SU-DHL-6 (cell line): ENCODE data around the gene DNAJC11.

ENCODE experiments used
- H2AFZ ChIP-seq: fragments of 200-600 bp; sonication (generic); 2 replicates; pipeline ENCODE4 v1.6.1; 2014; ENCODE audit warnings: low read depth, mild to moderate bottlenecking, moderate library complexity, mixed read lengths, antibody characterized with exemption, low read length; ENCODE audit not compliant: severe bottlenecking
- H3F3A ChIP-seq: fragments of 200-600 bp; shearing (Covaris generic); 2 replicates; pipeline ENCODE4 v1.6.0; 2016; ENCODE audit warnings: antibody characterized with exemption, mild to moderate bottlenecking; ENCODE audit not compliant: insufficient read depth
- H3K27ac ChIP-seq: fragments of 200-600 bp; sonication (generic); 2 replicates; pipeline ENCODE4 v1.5.1; 2016; ENCODE audit warnings: low read depth, mild to moderate bottlenecking, low read length, moderate library complexity, mixed read lengths
- H3K27me3 ChIP-seq: fragments of 200-600 bp; sonication (generic), shearing (Covaris generic); 2 replicates; pipeline ENCODE4 v1.6.0; 2014; ENCODE audit warnings: mild to moderate bottlenecking, low read length
- H3K36me3 ChIP-seq: fragments of 200-600 bp; sonication (generic); 2 replicates; pipeline ENCODE4 v1.6.1; 2014; ENCODE audit warnings: mild to moderate bottlenecking, low read length, mixed read lengths
- H3K4me2 ChIP-seq: fragments of 300-600, 200-600 bp; shearing (Covaris generic), sonication (generic); 2 replicates; pipeline ENCODE4 v1.6.0; 2014; ENCODE audit warnings: low read length, low read depth, mild to moderate bottlenecking; ENCODE audit not compliant: poor library complexity, severe bottlenecking
- H3K4me3 ChIP-seq: fragments of 200-600 bp; sonication (generic); 2 replicates; pipeline ENCODE4 v1.5.1; 2014; ENCODE audit warnings: antibody characterized with exemption, low read length, mild to moderate bottlenecking, mixed read lengths; ENCODE audit not compliant: insufficient read depth, poor library complexity, severe bottlenecking
- H3K79me2 ChIP-seq: fragments of 200-600 bp; sonication (generic); 2 replicates; pipeline ENCODE4 v1.6.1; 2014; ENCODE audit warnings: mild to moderate bottlenecking, low read length, moderate library complexity; ENCODE audit not compliant: insufficient read depth
- H3K9ac ChIP-seq: fragments of 200-600 bp; sonication (generic); 2 replicates; pipeline ENCODE4 v1.7.0; 2014; ENCODE audit warnings: mild to moderate bottlenecking, low read length
- H3K9me2 ChIP-seq: fragments of 200-600 bp; sonication (generic); replicated peaks from 2 replicates; pipeline ENCODE4 v1.6.1; 2014; ENCODE audit warnings: low read length; ENCODE audit not compliant: insufficient read depth
- H3K9me3 ChIP-seq: fragments of 200-600 bp; sonication (generic); 2 replicates; pipeline ENCODE4 v1.6.1; 2014; ENCODE audit warnings: low read length, mixed read lengths; ENCODE audit not compliant: insufficient read depth
- H4K20me1 ChIP-seq: fragments of 200-600 bp; sonication (generic); 2 replicates; pipeline ENCODE4 v1.6.1; 2014; ENCODE audit warnings: low read depth, mild to moderate bottlenecking, antibody characterized with exemption, low read length, moderate library complexity, mixed read lengths
- CTCF ChIP-seq: fragments of 200-600 bp; sonication (generic); IDR thresholded peaks from one replicate; pipeline ENCODE4 v1.5.1; 2017; ENCODE audit warnings: antibody characterized with exemption, mild to moderate bottlenecking, low read length, moderate library complexity; ENCODE audit not compliant: insufficient read depth, poor library complexity, severe bottlenecking
- EZH2phosphoT487 ChIP-seq: fragments of 200-600 bp; sonication (generic), shearing (Covaris generic); conservative IDR thresholded peaks from 2 replicates; pipeline ENCODE4 v1.6.1; 2018; ENCODE audit warnings: mild to moderate bottlenecking, antibody characterized with exemption, low read length, moderate library complexity, mixed read lengths

The DNAJC11 gene

GRCh38 chr1:6623269-6623965 lies 78.2 kb downstream of the DNAJC11 start:
- TF ChIP-seq EZH2phosphoT487 (no peak), CTCF (no peak)
- no peaks in the 10 kb centered on the region for H3K27me3 ChIP-seq
- no peak overlapping the region; the same call in 1 of the 2 replicates for H3K27ac ChIP-seq
- 0 out of 2 replicates have a peak, but pooled peaks cover 4% of the 10 kb centered on the region for H3K36me3 ChIP-seq
- no peaks in the 10 kb centered on the region for H4K20me1 ChIP-seq
- H3K4me2 ChIP-seq, result no peak overlapping the region
- H3F3A ChIP-seq, result peaks cover 11% of the 10 kb centered on the region; the same call in 1 of the 2 replicates
- no peak overlapping the region for H3K4me3 ChIP-seq
- H3K9me2 ChIP-seq, result no peaks in the 10 kb centered on the region
- H3K9me3 ChIP-seq, result no peaks in the 10 kb centered on the region
- H3K79me2 ChIP-seq, result peaks cover 14% of the 10 kb centered on the region
- no peak overlapping the region for H3K9ac ChIP-seq
- H2AFZ ChIP-seq, result no peak overlapping the region

- Histone ChIP-seq H3K9ac (no peak overlapping the region), H3F3A (peaks cover 11% of the 10 kb centered on the region; the same call in 1 of the 2 replicates), H3K9me2 (no peaks in the 10 kb centered on the region), H3K4me2 (no peak overlapping the region), H2AFZ (no peak overlapping the region), H3K4me3 (no peak overlapping the region), H3K36me3 (0 out of 2 replicates have a peak, but pooled peaks cover 4% of the 10 kb centered on the region), H3K27ac (no peak overlapping the region), H3K27me3 (no peaks in the 10 kb centered on the region), H3K9me3 (no peaks in the 10 kb centered on the region), H3K79me2 (peaks cover 15% of the 10 kb centered on the region), H4K20me1 (no peaks in the 10 kb centered on the region)
- no peak for TF ChIP-seq EZH2phosphoT487
- TF ChIP-seq CTCF, result no peak
These were observed 79.0 kb downstream of the DNAJC11 start for GRCh38 chr1:6622396-6623152.

GRCh38 chr1:6621429-6622391 lies 79.9 kb downstream of the DNAJC11 start:
- no peak overlapping the region for H3K4me3 ChIP-seq
- TF ChIP-seq CTCF, result no peak
- TF ChIP-seq EZH2phosphoT487, result no peak

More at GRCh38 chr1:6621429-6622391, 79.9 kb downstream of the DNAJC11 start:
- no peaks in the 10 kb centered on the region for H4K20me1 ChIP-seq
- 0 out of 2 replicates have a peak, but pooled peaks cover 4% of the 10 kb centered on the region for H3K36me3 ChIP-seq
- no peaks in the 10 kb centered on the region for H3K9me2 ChIP-seq
- H3K27ac ChIP-seq, result no peak overlapping the region
- H3F3A ChIP-seq, result peaks cover 11% of the 10 kb centered on the region; the same call in 1 of the 2 replicates
- no peak overlapping the region for H2AFZ ChIP-seq
- no peaks in the 10 kb centered on the region for H3K9me3 ChIP-seq
- no peaks in the 10 kb centered on the region for H3K27me3 ChIP-seq
- H3K79me2 ChIP-seq, result peaks cover 19% of the 10 kb centered on the region
- no peak overlapping the region for H3K4me2 ChIP-seq
- no peak overlapping the region for H3K9ac ChIP-seq
